Measurements from ENCODE around the gene NELFB. TPM values are rescaled to one million over a fixed set of nuclear protein-coding genes. Genes with fewer than 3 reads are reported as not detected.

The NELFB gene
- total and polyA plus RNA-seq, 4 donors: 4.7 to 24.6 (median 18.1) TPM

GRCh38 chr9:137225699-137226331 is 29.3 kb upstream of the NELFB start (continued):
- no peak for TF ChIP-seq REST (IDR thresholded peaks at IDR 0.05)
- TF ChIP-seq NR2F2 (IDR thresholded peaks at IDR 0.05): no peak
- no peak for TF ChIP-seq EGR1 (IDR thresholded peaks at IDR 0.05; ENCODE audit: low read depth in 2 of 2)
- no peak for TF ChIP-seq HNF4A (conservative IDR thresholded peaks at IDR 0.05)
- TF ChIP-seq ZBTB33 (IDR thresholded peaks at IDR 0.05): no peak

GRCh38 chr9:137226338-137227053 is 28.6 kb upstream of the NELFB start:
- no peak for DNase-seq (ENCODE audit: low spot score)
- no peaks in the 10 kb centered on the region for H3K9me3 ChIP-seq (ENCODE audit: control insufficient read depth in 4 of 4, low read length in 3 of 4)
- no peak overlapping the region for H3K4me3 ChIP-seq (ENCODE audit: low read depth in 1 of 3, low read length in 3 of 3)
- no peak overlapping the region for H3K27ac ChIP-seq (ENCODE audit: low read depth in 1 of 2, low read length in 2 of 2)
- no peaks in the 10 kb centered on the region for H3K27me3 ChIP-seq (ENCODE audit: control insufficient read depth in 4 of 4, insufficient read depth in 4 of 4, low read length in 3 of 4)
- H3K4me1 ChIP-seq (ENCODE audit: control insufficient read depth in 4 of 4, insufficient read depth in 4 of 4, low read length in 3 of 4): peaks cover 8 to 21% (median 14%) of the 10 kb centered on the region in 4 donors
- TF ChIP-seq FOXA2 (IDR thresholded peaks at IDR 0.05): no peak
- TF ChIP-seq MAX (IDR thresholded peaks at IDR 0.05): no peak
- TF ChIP-seq TAF1 (conservative IDR thresholded peaks at IDR 0.05): no peak
- TF ChIP-seq ATF3 (IDR thresholded peaks at IDR 0.05): no peak
- TF ChIP-seq HNF4G (IDR thresholded peaks at IDR 0.05): no peak
- no peak for TF ChIP-seq JUND (IDR thresholded peaks at IDR 0.05)
- TF ChIP-seq GABPA (IDR thresholded peaks at IDR 0.05 in 1 of 2, conservative IDR thresholded peaks at IDR 0.05 in 1 of 2): no peak
- TF ChIP-seq ZBTB33 (IDR thresholded peaks at IDR 0.05): no peak
- TF ChIP-seq EGR1 (IDR thresholded peaks at IDR 0.05; ENCODE audit: low read depth in 2 of 2): no peak
- TF ChIP-seq CTCF (IDR thresholded peaks at IDR 0.05; ENCODE audit: low read depth, low read length, missing input control): no peak
- no peak for TF ChIP-seq YY1 (IDR thresholded peaks at IDR 0.05)
- TF ChIP-seq RAD21 (IDR thresholded peaks at IDR 0.05): no peak
- TF ChIP-seq SP1 (IDR thresholded peaks at IDR 0.05): no peak
- TF ChIP-seq NR2F2 (IDR thresholded peaks at IDR 0.05): no peak
- no peak for TF ChIP-seq HNF4A (conservative IDR thresholded peaks at IDR 0.05)
- no peak for TF ChIP-seq RXRA (IDR thresholded peaks at IDR 0.05)
- no peak for TF ChIP-seq REST (IDR thresholded peaks at IDR 0.05)
- TF ChIP-seq FOXA1 (IDR thresholded peaks at IDR 0.05): no peak
- 63% methylated on average over 18 of the region's 18 CpGs for WGBS
- H3K36me3 ChIP-seq (ENCODE audit: control insufficient read depth in 4 of 4, insufficient read depth in 3 of 4, low read depth in 1 of 4, low read length in 3 of 4): no peaks in the 10 kb centered on the region
- no peak overlapping the region for H3K9ac ChIP-seq (ENCODE audit: low read depth in 1 of 2, low read length in 2 of 2)
